Activated CD4-positive, alpha-beta T cell treated with anti-CD3 and anti-CD28 coated beads, Interleukin-2, Interleukin-4, amounts not matched to agents 100 ng/mL and 50 ng/mL, durations not matched to agents 16 hours and 8 hours (primary cell): ENCODE measurements around the gene LMBR1.

Experiments
- DNase-seq: peaks from one replicate; pipeline ENCODE4 v3.0.0-alpha.2; 2020; ENCODE audit warnings: low spot score

Gene LMBR1

DNA sequence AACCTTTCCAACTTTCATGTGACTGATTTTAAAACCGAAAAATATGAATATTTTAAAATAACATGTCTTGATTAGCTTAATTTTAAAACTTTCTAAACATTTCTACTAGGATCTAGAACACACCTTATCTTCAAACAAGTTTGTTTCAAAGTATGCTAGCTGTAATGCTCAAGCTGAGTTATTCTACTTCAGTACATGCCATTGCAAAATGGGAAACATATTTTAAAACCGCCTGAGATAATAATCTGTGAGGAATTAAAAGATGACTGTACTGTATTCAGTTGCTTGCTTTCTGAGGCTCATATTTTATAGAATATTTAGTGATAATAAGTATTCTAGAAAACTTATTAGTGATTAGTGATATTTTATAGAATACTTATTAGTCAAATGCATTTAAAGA, 99.6 kb downstream of the LMBR1 start:
- no peak for DNase-seq

DNA sequence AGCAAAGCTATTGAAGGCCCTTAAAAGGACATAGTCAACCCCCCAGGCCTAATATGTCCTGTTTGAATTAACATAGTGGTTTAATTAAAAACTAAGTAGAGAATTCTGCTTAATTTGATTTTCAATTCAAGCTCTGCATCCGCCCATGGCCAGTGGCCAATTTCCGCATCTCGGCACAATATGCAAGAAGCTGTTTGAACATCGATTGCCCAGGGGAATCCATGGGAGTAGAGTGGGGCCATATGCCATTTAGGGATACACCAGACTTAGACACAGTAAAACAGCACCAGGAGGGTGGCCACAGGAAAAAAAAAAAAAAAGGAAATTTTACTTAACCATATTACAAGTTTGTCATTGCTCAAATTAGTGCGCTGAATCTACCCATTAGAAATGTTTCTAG, 100.4 kb downstream of the LMBR1 start:
- no peak for DNase-seq

DNA sequence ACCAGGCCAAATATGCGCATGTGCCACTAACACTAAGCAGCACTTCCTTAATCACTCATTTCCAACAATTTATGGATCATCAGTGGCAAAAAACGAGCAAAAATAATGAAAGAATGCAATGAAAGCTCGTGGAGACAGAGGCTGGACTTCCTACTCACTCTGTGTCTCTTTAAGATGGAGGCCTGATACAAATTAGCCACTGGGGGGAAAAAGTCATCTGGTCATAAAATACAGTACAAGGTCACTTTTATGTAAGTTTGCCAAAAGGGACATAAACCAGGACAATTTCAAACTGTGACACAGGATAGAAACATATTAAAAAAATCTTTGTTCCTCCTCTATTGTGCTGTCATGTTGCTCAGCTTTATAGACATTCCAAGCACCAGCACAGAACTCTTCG, 101.7 kb downstream of the LMBR1 start:
- DNase-seq, result no peak

DNA sequence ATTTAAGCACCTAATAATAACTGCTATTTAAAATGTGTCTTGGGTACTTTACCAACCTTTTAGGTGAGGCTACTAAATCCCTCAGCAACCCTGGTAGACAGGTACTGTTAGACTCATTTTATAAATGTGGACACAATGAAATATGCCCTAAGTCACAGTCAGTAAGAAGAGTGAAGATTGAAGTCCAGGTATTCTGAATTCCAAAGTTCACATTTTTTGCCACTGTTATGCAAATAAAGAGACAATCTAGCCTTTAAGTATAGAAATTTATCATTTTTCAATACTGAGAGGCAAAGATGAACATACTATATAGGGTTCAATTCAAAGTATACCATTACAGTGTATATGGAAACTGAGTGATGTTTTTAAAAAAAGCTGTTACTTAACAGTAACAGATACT, 102.7 kb downstream of the LMBR1 start:
- DNase-seq, result no peak

GRCh38 chr7:156785998-156786543, 106.9 kb downstream of the LMBR1 start:
- DNase-seq, result no peak

GRCh38 chr7:156783864-156784263, 109.1 kb downstream of the LMBR1 start:
- no peak for DNase-seq

- no peak for DNase-seq
Observed at GRCh38 chr7:156781972-156782371, 111.0 kb downstream of the LMBR1 start.

GRCh38 chr7:156780724-156781455, 112.1 kb downstream of the LMBR1 start:
- DNase-seq, result peak; percentile 53

DNA sequence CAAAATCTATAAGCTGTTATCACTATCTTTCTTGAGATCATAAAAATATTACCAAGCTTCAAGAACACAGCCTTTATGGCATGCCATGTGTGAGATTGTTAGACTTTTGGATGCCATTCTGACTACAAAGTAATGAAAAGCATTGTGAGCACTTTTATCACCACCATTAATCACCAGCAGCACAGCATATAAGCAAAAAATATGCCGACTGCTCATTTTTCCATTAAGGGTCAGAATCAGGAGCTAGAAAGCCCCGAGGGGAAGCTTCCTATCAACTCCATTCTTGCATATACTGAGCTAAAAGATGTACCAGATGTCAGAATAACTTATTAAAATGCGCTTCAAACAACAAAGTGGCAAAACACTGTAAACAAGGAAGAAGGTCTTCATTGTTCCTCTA, 114.3 kb downstream of the LMBR1 start:
- no peak for DNase-seq

GRCh38 chr7:156778201-156778600, 114.8 kb downstream of the LMBR1 start:
- DNase-seq, result no peak

GRCh38 chr7:156777364-156778069, 115.5 kb downstream of the LMBR1 start:
- peak; percentile 89 for DNase-seq

DNA sequence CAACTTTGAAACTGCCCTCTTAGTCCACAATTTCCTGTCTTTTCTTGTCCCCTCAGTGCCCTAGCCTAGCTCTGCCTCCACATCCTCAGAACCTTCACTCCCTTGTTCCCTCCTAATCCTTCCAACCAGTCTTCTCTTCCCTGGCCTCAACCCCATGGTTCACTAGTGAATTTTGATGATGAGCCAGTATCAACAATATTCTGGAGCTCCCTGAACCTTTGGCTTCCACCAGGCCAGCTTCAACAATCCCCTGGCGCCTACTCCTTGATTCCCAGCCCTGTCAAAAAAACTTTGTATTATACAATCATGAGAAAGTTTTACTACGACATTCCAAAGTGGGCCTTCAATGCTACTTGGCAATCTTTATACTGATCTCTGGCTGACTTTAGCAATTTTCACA, 116.5 kb downstream of the LMBR1 start:
- DNase-seq, result no peak

GRCh38 chr7:156773966-156774365, 119.0 kb downstream of the LMBR1 start:
- DNase-seq, result peak; percentile 30

- DNase-seq, result no peak
Observed at GRCh38 chr7:156772725-156773124, 120.3 kb downstream of the LMBR1 start.

DNA sequence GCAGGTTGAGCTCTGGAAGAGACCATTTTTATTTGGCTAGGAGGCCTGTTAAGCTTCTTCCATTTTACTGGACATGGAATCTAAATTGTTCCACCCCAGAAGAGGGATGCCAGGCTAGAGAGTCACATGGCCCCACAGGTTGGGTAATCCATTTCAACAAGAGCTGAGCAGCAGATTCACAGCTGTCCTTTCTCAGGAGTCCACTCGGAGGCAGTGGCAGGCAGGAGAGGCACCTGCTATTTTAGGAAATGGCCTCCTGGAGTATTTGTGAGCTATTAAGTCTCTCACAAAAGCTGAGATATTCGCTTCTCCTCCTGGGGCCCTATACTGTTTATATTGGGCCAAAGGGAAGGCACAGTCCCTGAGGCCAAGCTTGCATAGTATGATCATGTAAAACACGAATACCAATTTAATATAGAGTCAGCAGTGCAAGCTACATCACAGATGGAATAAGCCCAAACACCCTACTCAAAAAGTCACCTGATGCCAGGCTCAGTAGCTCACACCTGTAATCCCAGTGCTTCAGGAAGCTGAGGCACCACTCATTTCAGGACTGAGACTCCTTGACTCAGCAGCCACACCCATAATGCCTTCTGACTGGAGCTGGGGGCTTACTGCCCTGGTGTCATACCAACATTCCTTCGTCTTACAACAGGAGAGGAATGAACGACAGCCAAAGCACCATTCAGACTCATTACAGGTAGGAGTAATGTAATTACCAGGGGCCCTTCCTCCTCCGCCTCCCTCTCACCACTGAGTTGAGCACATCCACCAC, 124.1 kb downstream of the LMBR1 start:
- DNase-seq, result peak; percentile 57

GRCh38 chr7:156766666-156767065, 126.3 kb downstream of the LMBR1 start:
- no peak for DNase-seq

DNA sequence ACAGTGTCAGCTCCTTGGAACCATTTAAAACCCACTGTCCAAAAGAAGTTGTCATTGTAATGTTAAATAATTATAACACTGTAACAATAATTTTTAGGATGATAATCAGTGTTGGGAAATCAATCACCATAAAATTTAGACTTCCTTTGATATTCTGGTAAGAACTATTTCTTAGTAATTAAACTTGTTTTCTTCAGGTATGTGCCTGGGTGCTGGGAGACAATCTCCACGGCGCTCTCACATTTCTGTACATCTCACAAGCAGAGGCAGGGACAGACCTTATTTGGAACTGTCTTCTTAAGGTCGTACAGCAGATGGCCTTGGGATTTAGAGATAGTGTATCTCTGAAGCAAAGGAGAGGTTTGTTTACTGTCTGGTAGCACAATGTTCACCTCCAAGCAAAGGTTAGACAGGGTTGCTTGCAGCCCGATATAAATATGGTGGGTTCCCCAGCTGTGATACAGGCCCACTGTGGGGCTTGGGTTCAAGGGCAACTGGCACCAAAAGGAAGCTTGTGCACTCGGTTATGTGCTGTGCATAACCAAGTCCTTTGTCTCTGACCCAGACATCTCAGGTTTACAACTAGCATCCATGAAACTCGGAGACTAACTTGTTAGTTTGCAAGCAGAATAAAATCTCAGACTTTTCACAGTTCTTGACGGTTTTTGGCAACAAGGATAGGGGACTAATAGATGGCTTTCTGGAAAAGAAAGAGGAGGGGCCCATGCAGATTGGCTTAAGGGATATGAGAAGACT, 126.9 kb downstream of the LMBR1 start:
- DNase-seq, result no peak

DNA sequence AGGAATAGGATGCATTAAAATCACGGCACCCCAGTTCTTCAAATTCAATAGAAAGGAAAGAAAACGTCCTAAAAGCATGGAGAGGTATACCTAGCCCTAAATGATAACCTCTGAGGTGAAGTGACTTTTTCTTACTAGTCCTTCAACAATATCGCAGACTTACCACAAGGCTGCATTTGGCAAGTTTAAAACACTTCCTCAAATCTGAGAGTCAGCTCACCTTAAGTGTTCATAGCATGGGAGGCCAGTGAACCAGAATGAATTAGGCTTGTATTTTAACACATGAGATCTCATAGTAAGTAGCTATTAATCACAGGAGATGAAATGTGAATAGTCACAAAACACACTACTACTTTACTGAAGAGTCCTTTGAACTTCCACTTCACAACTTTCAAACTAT, 128.2 kb downstream of the LMBR1 start:
- DNase-seq, result no peak

- no peak for DNase-seq
Observed at GRCh38 chr7:156764016-156764669, 128.8 kb downstream of the LMBR1 start.

DNA sequence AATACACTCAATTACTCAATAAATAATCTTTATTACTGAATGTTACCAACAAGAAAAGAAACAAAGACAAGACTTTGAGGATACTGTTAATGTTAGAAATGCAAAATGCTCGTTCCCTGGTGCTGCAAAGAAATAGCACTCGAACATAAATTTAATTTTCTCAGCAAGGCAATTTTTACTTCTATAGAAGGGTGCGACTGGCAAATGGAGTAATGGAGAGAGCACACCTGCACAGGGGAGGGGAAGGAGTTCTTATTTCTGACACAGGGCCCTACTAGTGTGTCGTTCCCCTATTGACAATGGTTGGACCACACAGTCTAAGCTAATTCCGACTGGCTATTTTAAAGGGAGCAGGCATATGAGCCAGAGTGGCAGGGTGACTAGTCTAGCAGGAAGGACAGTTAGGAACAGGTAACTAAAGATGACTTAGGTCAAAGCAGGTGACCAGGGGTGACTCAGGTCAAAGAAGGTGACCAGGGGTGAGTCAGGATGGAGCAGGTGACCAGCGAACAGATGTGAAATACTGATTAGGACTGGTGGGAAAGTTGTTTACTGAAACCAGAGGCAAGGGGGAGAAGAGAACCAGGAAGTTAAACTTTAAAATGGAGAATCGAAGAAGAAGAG, 133.3 kb downstream of the LMBR1 start:
- DNase-seq, result no peak

DNA sequence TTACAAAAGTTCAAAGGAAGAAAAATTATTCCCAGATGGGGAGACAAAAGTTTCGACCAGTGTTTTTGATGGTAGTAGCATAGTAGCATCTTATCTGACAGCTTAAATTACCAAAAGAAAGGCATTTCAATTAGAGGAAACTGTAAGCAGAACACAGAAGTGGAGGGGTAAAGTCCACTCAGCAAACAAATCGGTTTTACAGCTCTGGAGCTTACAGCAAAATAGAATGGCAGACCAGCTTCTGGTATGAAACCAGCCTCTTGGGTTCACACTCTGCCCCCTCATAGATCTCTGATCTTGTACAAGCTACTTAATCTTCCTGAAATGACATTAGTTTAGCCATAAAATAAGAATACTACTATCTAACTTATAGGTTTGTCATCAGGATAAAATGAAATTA, 133.8 kb downstream of the LMBR1 start:
- DNase-seq, result no peak
